GM23248 (cell line): Measurements from ENCODE around the gene WTIP. TPM values are rescaled to one million over a fixed set of nuclear protein-coding genes. Genes with fewer than 3 reads are reported as not detected.

Experiments
- DNase-seq: peaks from one replicate; pipeline ENCODE4 v3.0.0-alpha.2; 2015
- H2AFZ ChIP-seq: fragments of 200-600 bp; sonication (generic); 2 replicates; pipeline ENCODE4 v1.6.1; 2016; ENCODE audit warnings: antibody characterized with exemption
- H3F3A ChIP-seq: fragments of 200-600 bp; sonication (generic); 2 replicates; pipeline ENCODE4 v1.6.1; 2016; ENCODE audit warnings: mild to moderate bottlenecking, antibody characterized with exemption, mixed run types; ENCODE audit not compliant: insufficient read depth
- H3K27ac ChIP-seq: fragments of 200-600 bp; sonication (generic); 2 replicates; pipeline ENCODE4 v1.5.1; 2016; ENCODE audit warnings: mild to moderate bottlenecking
- H3K27me3 ChIP-seq: fragments of 200-600 bp; sonication (generic); replicated peaks from 2 replicates; pipeline ENCODE4 v1.6.1; 2016; ENCODE audit warnings: mild to moderate bottlenecking; ENCODE audit not compliant: insufficient read depth
- H3K36me3 ChIP-seq: fragments of 200-600 bp; sonication (generic); 2 replicates; pipeline ENCODE4 v1.6.1; 2016; ENCODE audit warnings: low read depth, mild to moderate bottlenecking
- H3K4me1 ChIP-seq: fragments of 200-600 bp; sonication (generic); 2 replicates; pipeline ENCODE4 v1.6.1; 2016; ENCODE audit warnings: mild to moderate bottlenecking; ENCODE audit not compliant: insufficient read depth
- H3K4me2 ChIP-seq: fragments of 200-600 bp; sonication (generic); one replicate; pipeline ENCODE4 v1.6.1; 2016; ENCODE audit warnings: mild to moderate bottlenecking; ENCODE audit not compliant: unreplicated experiment
- H3K4me3 ChIP-seq: fragments of 200-600 bp; sonication (generic); 2 replicates; pipeline ENCODE4 v1.5.1; 2016; ENCODE audit warnings: mild to moderate bottlenecking
- H3K79me2 ChIP-seq: fragments of 200-600 bp; sonication (generic); 2 replicates; pipeline ENCODE4 v1.6.1; 2016; ENCODE audit warnings: mild to moderate bottlenecking; ENCODE audit not compliant: insufficient read depth
- H3K9ac ChIP-seq: fragments of 200-600 bp; sonication (generic); 2 replicates; pipeline ENCODE4 v1.6.1; 2016; ENCODE audit warnings: mild to moderate bottlenecking
- H3K9me2 ChIP-seq: fragments of 200-600 bp; sonication (generic); 2 replicates; pipeline ENCODE4 v1.6.1; 2016; ENCODE audit warnings: mixed run types, mild to moderate bottlenecking, moderate library complexity; ENCODE audit not compliant: insufficient read depth
- H3K9me3 ChIP-seq: fragments of 200-600 bp; sonication (generic); one replicate; pipeline ENCODE4 v1.6.1; 2017; ENCODE audit warnings: low read depth
- H4K20me1 ChIP-seq: fragments of 200-600 bp; sonication (generic); 2 replicates; pipeline ENCODE4 v1.6.0; 2016; ENCODE audit not compliant: insufficient read depth
- EZH2 ChIP-seq: fragments of 200-600 bp; sonication (generic); IDR thresholded peaks from 2 replicates; pipeline ENCODE4 v1.6.1; 2018; ENCODE audit warnings: antibody characterized with exemption, mild to moderate bottlenecking; ENCODE audit not compliant: insufficient read depth, poor library complexity, severe bottlenecking
- EZH2phosphoT487 ChIP-seq: fragments of 200-600 bp; sonication (generic); IDR thresholded peaks from 2 replicates; pipeline ENCODE4 v1.6.1; 2018; ENCODE audit warnings: antibody characterized with exemption, moderate library complexity, mild to moderate bottlenecking, low read depth; ENCODE audit not compliant: insufficient read depth
- WGBS, 2 experiments: methylation state at CpG; one replicate each; pipeline ENCODE4 v1.1.6; 2015 to 2017; ENCODE audit warnings: low lambda C conversion rate in 2 of 2, low coverage in 1 of 2; ENCODE audit errors: missing lambda C conversion rate in 2 of 2; 5-methylcytosine and 5-hydroxymethylcytosine counted together
- in situ Hi-C: fragments of 300-500 bp; cut with MboI; formaldehyde crosslinking; loops from 2 replicates; pipeline ENCODE4 v1.15.0; 2020
- polyA plus RNA-seq: library from polyadenylated mRNA; unstranded; fragments of >200 nt; fragmentation: Nextera tagmentation; extraction: Ambion mirVana; gene quantifications from 2 replicates; pipeline ENCODE4 v1.2.1, GENCODE V29; 2016
- total RNA-seq: library from RNA; depleted of rRNA; stranded (reverse); fragments of >200 nt; shearing (Covaris generic); gene quantifications from 2 replicates; pipeline ENCODE4 v1.2.3, GENCODE V29; 2014

Gene WTIP
- total and polyA plus RNA-seq, 2 experiments from 2014 or later: 2.2 to 35.2 TPM

DNA sequence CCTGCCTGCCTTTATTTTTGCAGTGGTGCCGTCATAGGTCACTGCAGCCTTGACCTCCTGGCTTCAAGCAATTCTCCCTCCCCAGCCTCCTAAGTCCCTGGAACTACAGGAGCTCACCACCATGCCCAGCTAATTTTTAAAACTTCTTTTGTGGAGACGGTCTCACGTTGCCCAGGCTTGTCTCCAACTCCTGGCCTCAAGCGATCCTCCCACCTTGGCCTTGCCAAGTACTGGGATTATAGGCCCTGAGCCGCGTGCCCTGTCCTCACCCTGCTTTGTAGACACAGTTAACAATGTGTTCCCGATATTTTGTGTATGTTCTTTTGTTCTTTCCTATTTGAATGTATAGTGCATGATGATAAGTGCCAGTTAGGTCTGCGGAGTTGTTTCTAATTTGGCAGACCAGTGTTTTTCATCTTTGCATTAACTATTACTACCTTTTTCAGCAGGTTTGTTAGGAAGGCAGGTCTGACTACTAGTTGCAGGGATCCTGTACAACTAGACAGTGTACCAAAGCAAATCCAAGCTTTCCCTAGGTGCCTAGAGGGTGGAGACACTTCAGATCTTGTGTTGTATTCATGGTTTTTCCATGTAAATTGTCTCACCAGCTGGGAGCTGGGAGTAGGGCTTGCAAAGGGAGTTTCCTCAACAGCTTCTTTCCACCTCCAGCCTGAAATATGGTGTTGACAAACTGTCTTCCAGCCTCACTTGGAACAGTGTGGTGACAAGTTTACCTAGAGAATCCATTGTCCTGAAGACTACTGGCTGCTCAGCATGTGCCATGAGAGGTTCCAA, 9.5 kb upstream of the WTIP start:
- Histone ChIP-seq H3K4me3 (no peak overlapping the region), H3K79me2 (0 out of 2 replicates have a peak, but pooled peaks cover 8% of the 10 kb centered on the region), H3K36me3 (peaks cover 38% of the 10 kb centered on the region), H2AFZ (no peak overlapping the region), H3K27me3 (no peaks in the 10 kb centered on the region), H3K4me1 (peaks cover 18% of the 10 kb centered on the region), H4K20me1 (no peaks in the 10 kb centered on the region), H3K4me2 (no peak overlapping the region), H3K9me2 (no peaks in the 10 kb centered on the region), H3K27ac (no peak overlapping the region), H3K9me3 (no peaks in the 10 kb centered on the region), H3F3A (peaks cover 51% of the 10 kb centered on the region), H3K9ac (no peak overlapping the region)
- WGBS, 2 experiments: 64 to 76% methylated on average over 8 of the region's 8 CpGs
- no peak for TF ChIP-seq EZH2phosphoT487
- no peak for TF ChIP-seq EZH2
- in situ Hi-C loops: no loop called here
- DNase-seq: no peak

GRCh38 chr19:34474233-34474989, 7.1 kb upstream of the WTIP start:
- in situ Hi-C loops: no loop called here
- H3K79me2 ChIP-seq: no peaks in the 10 kb centered on the region
- peaks cover 30% of the 10 kb centered on the region for H3K36me3 ChIP-seq
- H3K9ac ChIP-seq: peak overlapping the region; percentile 35; the same call in 1 of the 2 replicates
- H3K4me1 ChIP-seq: peaks cover 18% of the 10 kb centered on the region
- H3K27ac ChIP-seq: peak overlapping the region; percentile 73
- peaks cover 46% of the 10 kb centered on the region for H3F3A ChIP-seq
- no peaks in the 10 kb centered on the region for H3K27me3 ChIP-seq
- H3K9me2 ChIP-seq: no peaks in the 10 kb centered on the region
- H2AFZ ChIP-seq: no peak overlapping the region
- peak; percentile 12 for DNase-seq
- peak overlapping the region; percentile 29 for H3K4me3 ChIP-seq
- peak overlapping the region; percentile 73 for H3K4me2 ChIP-seq
- no peaks in the 10 kb centered on the region for H3K9me3 ChIP-seq
- H4K20me1 ChIP-seq: no peaks in the 10 kb centered on the region
- TF ChIP-seq EZH2phosphoT487 (no peak), EZH2 (no peak)
- 73 to 77% methylated on average over 4 of the region's 4 CpGs for WGBS, 2 experiments

DNA sequence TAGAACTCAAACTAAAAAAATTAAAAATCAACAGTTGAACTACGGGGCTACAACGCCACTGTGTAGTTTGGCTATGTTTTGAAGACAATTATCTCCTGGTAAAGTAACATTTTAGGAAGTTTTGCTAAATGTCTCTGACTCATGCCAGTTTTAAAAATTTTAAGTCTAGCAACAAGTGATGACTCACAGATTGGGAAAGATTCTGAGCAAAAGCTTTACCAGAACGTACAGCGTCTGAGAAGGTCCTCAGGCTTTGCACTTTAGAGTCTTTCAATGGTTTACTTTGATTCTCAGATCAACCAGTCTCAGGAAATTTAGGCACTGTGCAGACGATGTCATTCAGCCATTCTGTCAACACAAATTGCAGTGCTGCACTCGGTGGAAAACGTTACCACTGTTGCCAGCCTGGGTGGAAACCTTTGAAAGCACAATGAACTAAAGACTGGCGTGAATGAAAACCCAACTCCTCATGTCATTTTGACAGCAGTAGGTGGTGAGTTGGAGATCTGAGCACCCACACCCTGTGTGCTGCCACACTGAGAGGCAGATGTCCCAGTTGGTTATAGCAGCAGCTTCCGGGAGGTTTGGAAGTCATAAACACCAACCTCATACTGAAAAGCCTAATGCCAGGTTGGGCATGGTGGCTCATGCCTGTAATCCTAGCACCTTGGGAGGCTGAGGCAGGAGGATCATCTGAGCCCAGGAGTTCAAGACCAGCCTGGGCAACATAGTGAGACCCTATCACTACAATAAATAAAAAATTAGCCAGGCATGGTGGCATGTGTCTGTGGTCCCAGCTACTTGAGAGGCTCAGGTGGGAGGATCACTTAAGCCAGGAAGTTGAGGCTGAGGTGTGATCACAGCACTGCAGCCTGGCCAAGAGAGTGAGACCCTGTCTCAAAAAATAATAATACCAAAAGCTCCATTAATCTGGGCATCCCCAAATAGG, 6.3 kb upstream of the WTIP start:
- H3K79me2 ChIP-seq: no peaks in the 10 kb centered on the region
- WGBS, 2 experiments: 2 to 3% methylated on average over 9 of the region's 9 CpGs
- H3K36me3 ChIP-seq: peaks cover 21% of the 10 kb centered on the region; the same call in 1 of the 2 replicates
- H3K4me1 ChIP-seq: peaks cover 18% of the 10 kb centered on the region
- peak overlapping the region; percentile 29 for H3K4me3 ChIP-seq
- H2AFZ ChIP-seq: no peak overlapping the region
- H3K4me2 ChIP-seq: peak overlapping the region; percentile 73
- H3K9me3 ChIP-seq: no peaks in the 10 kb centered on the region
- peak overlapping the region; percentile 35 for H3K9ac ChIP-seq
- peaks cover 46% of the 10 kb centered on the region for H3F3A ChIP-seq
- no peaks in the 10 kb centered on the region for H4K20me1 ChIP-seq
- in situ Hi-C loops: no loop called here
- peak; percentile 96 for DNase-seq
- TF ChIP-seq EZH2phosphoT487 (no peak), EZH2 (no peak)
- no peaks in the 10 kb centered on the region for H3K9me2 ChIP-seq
- H3K27me3 ChIP-seq: no peaks in the 10 kb centered on the region
- peak overlapping the region; percentile 73 for H3K27ac ChIP-seq
